SK-N-SH (cell line): Measurements from ENCODE around the gene RELN. TPM values are rescaled to one million over a fixed set of nuclear protein-coding genes. Genes with fewer than 3 reads are reported as not detected.

ENCODE experiments used
- CTCF ChIA-PET: fragments of 300-600, 350-600 bp; formaldehyde crosslinking; extraction: SDS; loops from one replicate; lab custom pipeline; 2021; lab: Yijun Ruan, JAX
- POLR2A ChIA-PET: fragments of 350-600 bp; sonication (Branson Sonifier 250); formaldehyde crosslinking; extraction: SDS; loops from one replicate; lab custom pipeline; 2020; ENCODE audit warnings: antibody characterized with exemption, inconsistent platforms; lab: Yijun Ruan, JAX
- DNase-seq: peaks from one replicate; pipeline ENCODE4 v3.0.0; 2012
- H2AFZ ChIP-seq: fragments of 200-600 bp; sonication (generic); 2 replicates; pipeline ENCODE4 v1.8.1; 2016; ENCODE audit warnings: antibody characterized with exemption, mild to moderate bottlenecking, low read depth
- H3F3A ChIP-seq: fragments of 200-600 bp; sonication (generic); replicated peaks from 2 replicates; pipeline ENCODE3; 2016; ENCODE audit warnings: antibody characterized with exemption, mild to moderate bottlenecking; ENCODE audit not compliant: insufficient read depth
- H3K27ac ChIP-seq, 2 experiments: fragments of 200-500 bp in 1 of 2; fragments of 200-600 bp in 1 of 2; sonication (Bioruptor generic) in 1 of 2; sonication (generic), shearing (Covaris generic) in 1 of 2; 2 replicates each; pipeline versions ENCODE4 v1.5.1 to v1.6.1; 2014 to 2016; ENCODE audit warnings: low read depth in 2 of 2, inconsistent platforms in 1 of 2, low read length in 1 of 2, mild to moderate bottlenecking in 1 of 2, mixed read lengths in 1 of 2
- H3K27me3 ChIP-seq: fragments of 200-600 bp; sonication (generic), shearing (Covaris generic); 2 replicates; pipeline ENCODE4 v1.6.1; 2016; ENCODE audit warnings: mixed run types; ENCODE audit not compliant: insufficient read depth
- H3K36me3 ChIP-seq, 2 experiments: fragments of 200-500 bp in 1 of 2; fragments of 200-600 bp in 1 of 2; sonication (Bioruptor generic) in 1 of 2; sonication (generic) in 1 of 2; replicated peaks in 1 of 2; 2 replicates each; pipeline versions ENCODE3 to v1.5.1; 2014 to 2016; ENCODE audit warnings: low read length in 1 of 2, mild to moderate bottlenecking in 1 of 2; ENCODE audit not compliant: insufficient read depth in 2 of 2, control insufficient read depth in 1 of 2
- H3K4me1 ChIP-seq, 2 experiments: fragments of 200-500 bp in 1 of 2; fragments of 200-600 bp in 1 of 2; sonication (Bioruptor generic) in 1 of 2; sonication (generic), shearing (Covaris generic) in 1 of 2; 2 replicates each; pipeline versions ENCODE4 v1.5.1 to v1.6.1; 2014 to 2016; ENCODE audit warnings: low read depth in 1 of 2, low read length in 1 of 2, mixed run types in 1 of 2; ENCODE audit not compliant: insufficient read depth in 2 of 2, control insufficient read depth in 1 of 2
- H3K4me2 ChIP-seq: fragments of 200-600 bp; sonication (generic), shearing (Covaris generic); 2 replicates; pipeline ENCODE4 v1.6.1; 2017; ENCODE audit warnings: mixed run types
- H3K4me3 ChIP-seq, 2 experiments: fragments of 200-500 bp in 1 of 2; fragments of 200-600 bp in 1 of 2; sonication (Bioruptor generic) in 1 of 2; sonication (generic), shearing (Covaris generic) in 1 of 2; 2 replicates each; pipeline versions ENCODE4 v1.5.1 to v1.8.1; 2014 to 2016; ENCODE audit warnings: low read depth in 2 of 2, inconsistent platforms in 1 of 2, low read length in 1 of 2, mild to moderate bottlenecking in 1 of 2, mixed read lengths in 1 of 2, moderate library complexity in 1 of 2
- H3K79me2 ChIP-seq: fragments of 200-600 bp; sonication (generic); 2 replicates; pipeline ENCODE4 v1.8.1; 2017; ENCODE audit warnings: mild to moderate bottlenecking; ENCODE audit not compliant: insufficient read depth
- H3K9ac ChIP-seq: fragments of 200-600 bp; sonication (generic); 2 replicates; pipeline ENCODE4 v1.6.1; 2017; ENCODE audit warnings: mixed run types
- H3K9me2 ChIP-seq: fragments of 200-600 bp; sonication (generic); 2 replicates; pipeline ENCODE4 v1.6.1; 2017; ENCODE audit warnings: mixed run types
- H3K9me3 ChIP-seq: fragments of 200-600 bp; sonication (generic); 2 replicates; pipeline ENCODE4 v1.6.1; 2017; ENCODE audit warnings: mixed run types, mild to moderate bottlenecking, moderate library complexity
- H4K20me1 ChIP-seq: fragments of 200-600 bp; sonication (generic); 2 replicates; pipeline ENCODE4 v1.6.1; 2017; ENCODE audit warnings: mild to moderate bottlenecking, mixed run types; ENCODE audit not compliant: insufficient read depth
- CHD2 ChIP-seq: fragments of 150-350 bp; IDR thresholded peaks from 2 replicates; pipeline ENCODE4 v1.6.1; 2018; ENCODE audit warnings: low read length; ENCODE audit not compliant: partially characterized antibody
- EZH2phosphoT487 ChIP-seq: fragments of 200-600 bp; sonication (generic); IDR thresholded peaks from 2 replicates; pipeline ENCODE4 v1.6.1; 2017; ENCODE audit warnings: low read depth, mixed run types, mild to moderate bottlenecking, antibody characterized with exemption, moderate library complexity, borderline replicate concordance
- FOXJ3 ChIP-seq: sonication (generic); formaldehyde crosslinking; IDR thresholded peaks from 2 replicates; pipeline ENCODE4 v1.5.1; 2020; ENCODE audit warnings: mild to moderate bottlenecking, missing genetic modification reagents
- FOXM1 ChIP-seq: IDR thresholded peaks from 2 replicates; pipeline ENCODE4 v1.4.0; 2012; ENCODE audit warnings: low read depth, mild to moderate bottlenecking
- GATA2 ChIP-seq: sonication (generic); formaldehyde crosslinking; IDR thresholded peaks from 2 replicates; pipeline ENCODE4 v1.5.0; 2020; ENCODE audit warnings: mild to moderate bottlenecking, missing genetic modification reagents
- JUND ChIP-seq: IDR thresholded peaks from 2 replicates; pipeline ENCODE4 v1.4.0; 2012
- MEF2A ChIP-seq: IDR thresholded peaks from 2 replicates; pipeline ENCODE4 v1.4.0; 2012; ENCODE audit warnings: low read depth, borderline replicate concordance
- NRF1 ChIP-seq: IDR thresholded peaks from 2 replicates; pipeline ENCODE4 v1.6.1; 2012; ENCODE audit warnings: low read depth, mild to moderate bottlenecking, low read length
- RFX5 ChIP-seq: IDR thresholded peaks from 2 replicates; pipeline ENCODE4 v1.6.1; 2012; ENCODE audit warnings: mild to moderate bottlenecking, improper control_type of control experiment, low read length
- RXRA ChIP-seq: IDR thresholded peaks from 2 replicates; pipeline ENCODE4 v1.4.0; 2012; ENCODE audit warnings: low read depth, mild to moderate bottlenecking, borderline replicate concordance
- TAF1 ChIP-seq: IDR thresholded peaks from 2 replicates; pipeline ENCODE4 v1.6.1; 2012; ENCODE audit warnings: low read depth, mild to moderate bottlenecking, low read length, moderate library complexity, borderline replicate concordance
- YY1 ChIP-seq: IDR thresholded peaks from 2 replicates; pipeline ENCODE4 v1.4.0; 2012; ENCODE audit warnings: low read depth, mild to moderate bottlenecking
- WGBS: methylation state at CpG from one replicate; pipeline ENCODE4 v1.1.6; 2017; ENCODE audit warnings: low lambda C conversion rate; 5-methylcytosine and 5-hydroxymethylcytosine counted together
- polyA plus RNA-seq, 3 experiments: library from polyadenylated mRNA; depleted of rRNA; stranded (reverse); fragments of >200 nt; gene quantifications; 2 replicates each; pipeline ENCODE4 v1.2.3, GENCODE V29; 2012
- TF ChIP-seq, protein P1 (sequence below): IDR thresholded peaks from 2 replicates; pipeline ENCODE4 v1.6.1; 2012; ENCODE audit warnings: mild to moderate bottlenecking, low read depth, low read length, moderate library complexity
- TF ChIP-seq, protein P2 (sequence below): IDR thresholded peaks from 2 replicates; pipeline ENCODE4 v1.4.0; 2012; ENCODE audit warnings: low read depth, borderline replicate concordance
- TF ChIP-seq, protein P3 (sequence below): fragments of 150-350 bp; IDR thresholded peaks from 2 replicates; pipeline ENCODE4 v1.6.1; 2017; ENCODE audit warnings: antibody characterized with exemption, low read length, low read depth, borderline replicate concordance
- TF ChIP-seq, protein P4 (sequence below): IDR thresholded peaks from 2 replicates; pipeline ENCODE4 v1.4.0; 2012; ENCODE audit warnings: low read depth, borderline replicate concordance

RELN gene
- polyA plus RNA-seq, 1 of the 3 experiments (the other 2 are of a cell fraction): 0.02 TPM

DNA sequence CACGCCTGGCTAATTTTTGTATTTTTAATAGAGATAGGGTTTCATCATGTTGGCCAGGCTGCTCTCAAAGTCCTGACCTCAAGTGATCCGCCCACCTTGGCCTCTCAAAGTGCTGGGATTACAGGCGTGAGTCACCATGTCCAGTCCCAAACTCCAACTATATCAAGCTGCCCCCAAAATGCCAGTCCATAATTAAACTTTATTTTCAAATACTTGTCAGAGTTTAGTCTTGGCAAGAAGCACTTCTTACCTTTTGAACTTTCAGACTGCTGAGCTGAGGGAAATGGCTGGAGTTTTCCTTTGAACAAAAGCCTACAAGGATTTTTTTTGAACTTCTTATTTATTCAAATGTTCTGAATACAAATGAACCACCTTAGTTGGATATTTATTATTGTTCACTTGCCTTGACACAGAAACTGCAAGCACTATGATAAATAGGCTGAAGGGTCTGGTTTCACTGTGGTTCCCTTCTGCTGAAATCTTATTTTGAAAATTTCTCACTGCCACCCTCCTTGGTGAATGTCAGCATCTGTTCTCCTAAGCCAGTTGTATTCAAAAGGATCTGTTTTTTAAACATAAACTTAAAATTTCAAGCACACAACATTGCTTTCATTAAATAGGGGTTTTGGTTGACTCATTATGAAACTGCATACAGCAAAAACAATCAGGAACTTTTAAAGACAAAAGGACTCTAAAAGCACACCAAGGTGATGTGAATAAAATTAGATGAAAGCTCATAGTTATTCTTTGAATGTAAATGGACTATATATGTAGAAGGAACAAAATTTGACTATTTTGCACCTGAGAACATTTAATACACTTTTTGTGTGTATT lies 441.8 kb downstream of the RELN start (continued):
- TF ChIP-seq, protein P1, sequence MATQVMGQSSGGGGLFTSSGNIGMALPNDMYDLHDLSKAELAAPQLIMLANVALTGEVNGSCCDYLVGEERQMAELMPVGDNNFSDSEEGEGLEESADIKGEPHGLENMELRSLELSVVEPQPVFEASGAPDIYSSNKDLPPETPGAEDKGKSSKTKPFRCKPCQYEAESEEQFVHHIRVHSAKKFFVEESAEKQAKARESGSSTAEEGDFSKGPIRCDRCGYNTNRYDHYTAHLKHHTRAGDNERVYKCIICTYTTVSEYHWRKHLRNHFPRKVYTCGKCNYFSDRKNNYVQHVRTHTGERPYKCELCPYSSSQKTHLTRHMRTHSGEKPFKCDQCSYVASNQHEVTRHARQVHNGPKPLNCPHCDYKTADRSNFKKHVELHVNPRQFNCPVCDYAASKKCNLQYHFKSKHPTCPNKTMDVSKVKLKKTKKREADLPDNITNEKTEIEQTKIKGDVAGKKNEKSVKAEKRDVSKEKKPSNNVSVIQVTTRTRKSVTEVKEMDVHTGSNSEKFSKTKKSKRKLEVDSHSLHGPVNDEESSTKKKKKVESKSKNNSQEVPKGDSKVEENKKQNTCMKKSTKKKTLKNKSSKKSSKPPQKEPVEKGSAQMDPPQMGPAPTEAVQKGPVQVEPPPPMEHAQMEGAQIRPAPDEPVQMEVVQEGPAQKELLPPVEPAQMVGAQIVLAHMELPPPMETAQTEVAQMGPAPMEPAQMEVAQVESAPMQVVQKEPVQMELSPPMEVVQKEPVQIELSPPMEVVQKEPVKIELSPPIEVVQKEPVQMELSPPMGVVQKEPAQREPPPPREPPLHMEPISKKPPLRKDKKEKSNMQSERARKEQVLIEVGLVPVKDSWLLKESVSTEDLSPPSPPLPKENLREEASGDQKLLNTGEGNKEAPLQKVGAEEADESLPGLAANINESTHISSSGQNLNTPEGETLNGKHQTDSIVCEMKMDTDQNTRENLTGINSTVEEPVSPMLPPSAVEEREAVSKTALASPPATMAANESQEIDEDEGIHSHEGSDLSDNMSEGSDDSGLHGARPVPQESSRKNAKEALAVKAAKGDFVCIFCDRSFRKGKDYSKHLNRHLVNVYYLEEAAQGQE: no peak
- TF ChIP-seq, all 33 proteins: peak for 0

DNA sequence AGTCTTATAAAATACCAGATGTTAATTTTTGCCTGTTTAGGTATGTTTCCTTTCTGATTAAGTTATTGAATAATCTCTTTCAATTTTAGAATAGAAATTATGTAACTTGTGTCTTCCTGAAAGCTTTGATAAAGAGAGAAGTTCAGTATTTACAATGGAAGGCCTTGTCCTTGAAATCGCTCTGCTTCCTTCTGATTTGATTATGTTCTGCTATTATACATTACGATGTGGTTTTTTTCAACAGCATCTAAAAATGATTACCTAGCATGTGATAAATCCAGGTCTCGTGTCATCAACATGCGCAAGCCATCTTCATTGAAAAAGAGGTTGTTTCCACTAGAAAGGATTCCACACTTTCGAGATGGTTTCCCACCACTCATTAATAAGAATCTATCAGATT lies 447.0 kb downstream of the RELN start:
- no peak overlapping the region for H3K4me3 ChIP-seq
- H3K27ac ChIP-seq: no peak overlapping the region
- ChIA-PET CTCF (interaction anchor here (0.7 to 3.4 kb wide), 5 partner anchors 15 to 1313 kb away, joined by 3 to 24 read pairs (median 3); no protein-coding TSS in a partner anchor), POLR2A (no interaction called here)
- H3F3A ChIP-seq: no peaks in the 10 kb centered on the region
- no peak overlapping the region for H2AFZ ChIP-seq
- no peak for DNase-seq
- H3K36me3 ChIP-seq: no peaks in the 10 kb centered on the region
- no peak overlapping the region for H3K9ac ChIP-seq
- H3K79me2 ChIP-seq: no peaks in the 10 kb centered on the region
- H4K20me1 ChIP-seq: no peaks in the 10 kb centered on the region
- H3K27me3 ChIP-seq: no peaks in the 10 kb centered on the region
- H3K4me1 ChIP-seq: peaks cover 0 to 8% of the 10 kb centered on the region in 2 experiments; a peak in 2 of 4 replicates
- TF ChIP-seq JUND (no peak), RXRA (no peak)
- TF ChIP-seq, protein P2, sequence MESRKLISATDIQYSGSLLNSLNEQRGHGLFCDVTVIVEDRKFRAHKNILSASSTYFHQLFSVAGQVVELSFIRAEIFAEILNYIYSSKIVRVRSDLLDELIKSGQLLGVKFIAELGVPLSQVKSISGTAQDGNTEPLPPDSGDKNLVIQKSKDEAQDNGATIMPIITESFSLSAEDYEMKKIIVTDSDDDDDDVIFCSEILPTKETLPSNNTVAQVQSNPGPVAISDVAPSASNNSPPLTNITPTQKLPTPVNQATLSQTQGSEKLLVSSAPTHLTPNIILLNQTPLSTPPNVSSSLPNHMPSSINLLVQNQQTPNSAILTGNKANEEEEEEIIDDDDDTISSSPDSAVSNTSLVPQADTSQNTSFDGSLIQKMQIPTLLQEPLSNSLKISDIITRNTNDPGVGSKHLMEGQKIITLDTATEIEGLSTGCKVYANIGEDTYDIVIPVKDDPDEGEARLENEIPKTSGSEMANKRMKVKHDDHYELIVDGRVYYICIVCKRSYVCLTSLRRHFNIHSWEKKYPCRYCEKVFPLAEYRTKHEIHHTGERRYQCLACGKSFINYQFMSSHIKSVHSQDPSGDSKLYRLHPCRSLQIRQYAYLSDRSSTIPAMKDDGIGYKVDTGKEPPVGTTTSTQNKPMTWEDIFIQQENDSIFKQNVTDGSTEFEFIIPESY: no peak
- H3K9me2 ChIP-seq: no peaks in the 10 kb centered on the region
- H3K9me3 ChIP-seq: no peaks in the 10 kb centered on the region
- no peak overlapping the region for H3K4me2 ChIP-seq
- 62% methylated on average over 5 of the region's 5 CpGs for WGBS

DNA sequence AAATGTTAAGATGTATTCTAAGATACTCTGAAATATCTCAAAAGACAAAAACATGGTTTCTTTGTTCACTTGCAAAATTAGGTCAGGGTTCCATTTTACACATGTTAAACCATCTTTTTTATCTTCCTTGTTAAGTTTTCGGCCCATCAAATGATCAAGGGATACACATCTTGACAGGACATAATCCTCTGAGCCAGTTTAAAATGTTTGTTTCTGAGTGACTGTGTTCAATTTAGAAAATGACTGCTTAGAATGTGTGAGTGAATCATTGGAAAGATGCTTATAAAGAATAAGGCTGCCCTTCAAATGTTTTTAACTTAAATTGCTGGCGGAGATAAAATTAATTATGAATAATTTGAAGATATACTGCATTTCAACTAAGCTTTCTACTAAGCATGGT lies 447.5 kb downstream of the RELN start:
- TF ChIP-seq, protein P3, sequence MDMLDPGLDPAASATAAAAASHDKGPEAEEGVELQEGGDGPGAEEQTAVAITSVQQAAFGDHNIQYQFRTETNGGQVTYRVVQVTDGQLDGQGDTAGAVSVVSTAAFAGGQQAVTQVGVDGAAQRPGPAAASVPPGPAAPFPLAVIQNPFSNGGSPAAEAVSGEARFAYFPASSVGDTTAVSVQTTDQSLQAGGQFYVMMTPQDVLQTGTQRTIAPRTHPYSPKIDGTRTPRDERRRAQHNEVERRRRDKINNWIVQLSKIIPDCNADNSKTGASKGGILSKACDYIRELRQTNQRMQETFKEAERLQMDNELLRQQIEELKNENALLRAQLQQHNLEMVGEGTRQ: no peak
- TF ChIP-seq YY1 (no peak), CHD2 (no peak), TAF1 (no peak), RFX5 (no peak), RXRA (no peak), FOXM1 (no peak), EZH2phosphoT487 (no peak), JUND (no peak), GATA2 (CRISPR knock-in tag) (no peak), NRF1 (no peak), MEF2A (no peak), FOXJ3 (CRISPR knock-in tag) (no peak)
- TF ChIP-seq, protein P4, sequence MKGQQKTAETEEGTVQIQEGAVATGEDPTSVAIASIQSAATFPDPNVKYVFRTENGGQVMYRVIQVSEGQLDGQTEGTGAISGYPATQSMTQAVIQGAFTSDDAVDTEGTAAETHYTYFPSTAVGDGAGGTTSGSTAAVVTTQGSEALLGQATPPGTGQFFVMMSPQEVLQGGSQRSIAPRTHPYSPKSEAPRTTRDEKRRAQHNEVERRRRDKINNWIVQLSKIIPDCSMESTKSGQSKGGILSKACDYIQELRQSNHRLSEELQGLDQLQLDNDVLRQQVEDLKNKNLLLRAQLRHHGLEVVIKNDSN: no peak
- TF ChIP-seq, all 33 proteins: peak for 0
- Histone ChIP-seq H3K9me3 (no peaks in the 10 kb centered on the region), H3K36me3 (no peaks in the 10 kb centered on the region), H3K27me3 (no peaks in the 10 kb centered on the region), H3F3A (no peaks in the 10 kb centered on the region), H3K4me1 (peaks cover 0 to 8% of the 10 kb centered on the region in 2 experiments; a peak in 2 of 4 replicates), H3K79me2 (no peaks in the 10 kb centered on the region), H3K4me3 (no peak overlapping the region), H3K9ac (no peak overlapping the region), H2AFZ (no peak overlapping the region), H3K4me2 (no peak overlapping the region), H3K27ac (no peak overlapping the region), H3K9me2 (no peaks in the 10 kb centered on the region), H4K20me1 (no peaks in the 10 kb centered on the region)
- ChIA-PET CTCF (interaction anchor here (0.7 to 3.4 kb wide), 7 partner anchors 16 to 1376 kb away, joined by 3 to 24 read pairs (median 4); no protein-coding TSS in a partner anchor), POLR2A (no interaction called here)
- DNase-seq: no peak
- 52% methylated on average over 2 of the region's 2 CpGs for WGBS
